ENCODE data around the gene AFAP1L2. TPM values are rescaled to one million over a fixed set of nuclear protein-coding genes. Genes with fewer than 3 reads are reported as not detected.

The AFAP1L2 gene
- total RNA-seq, 5 donors from 2014 or later (not counting 1 experiment from before 2014, with no cell fraction given) = 1.0 to 3.8 (median 2.1) TPM

DNA sequence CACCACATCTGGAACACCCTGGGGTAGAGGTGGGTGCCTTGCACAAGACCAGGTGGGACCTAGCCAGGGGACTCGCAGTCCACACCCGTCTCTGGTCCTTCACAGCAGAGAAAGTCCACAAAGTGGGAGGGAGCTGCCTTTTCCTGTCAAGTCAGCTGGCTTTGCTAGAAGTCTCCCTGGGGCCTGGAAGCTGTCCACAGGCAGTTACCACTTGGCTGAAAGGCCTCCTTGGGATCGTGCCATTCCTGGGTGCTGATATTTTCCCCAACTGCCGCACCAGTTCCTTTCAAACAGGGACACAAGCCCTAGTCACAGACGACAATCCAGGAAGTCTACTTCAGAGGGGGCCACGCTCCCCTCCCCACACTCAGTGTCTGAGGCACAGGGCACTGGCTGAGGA is 75.4 kb downstream of the AFAP1L2 start:
- WGBS (ENCODE audit: insufficient coverage) = 68% methylated on average over 6 of the region's 6 CpGs
- no peak for DNase-seq
- Mint-ChIP-seq H3K4me3 (no peak overlapping the region), H3K9me3 (no peaks in the 10 kb centered on the region), H3K27ac (no peak overlapping the region), H3K36me3 (no peaks in the 10 kb centered on the region), H3K27me3 (no peaks in the 10 kb centered on the region), H3K4me1 (no peaks in the 10 kb centered on the region)
- ATAC-seq (replicated peaks in 1 of 4) = no peak
- no peaks in the 10 kb centered on the region for H3K9me3 ChIP-seq
- H3K27ac ChIP-seq (ENCODE audit: low read length) = no peak overlapping the region
- ChIA-PET CTCF (no interaction called here), POLR2A (no interaction called here)
- H3K36me3 ChIP-seq (ENCODE audit: control insufficient read depth in 2 of 2, extremely low read depth in 1 of 2, insufficient read depth in 1 of 2, low read length in 1 of 2) = no peaks in the 10 kb centered on the region
- H3K4me1 ChIP-seq (ENCODE audit: control insufficient read depth in 1 of 2, extremely low read depth in 1 of 2, insufficient read depth in 2 of 2, low read length in 2 of 2) = no peaks in the 10 kb centered on the region
- H3K4me3 ChIP-seq (ENCODE audit: control insufficient read depth in 1 of 2, extremely low read depth in 1 of 2, low read length in 1 of 2) = no peak overlapping the region
- H3K27me3 ChIP-seq (replicated peaks in 1 of 2; ENCODE audit: control insufficient read depth in 2 of 2, extremely low read depth in 1 of 2, insufficient read depth in 2 of 2, low read length in 1 of 2) = peaks cover 0 to 10% of the 10 kb centered on the region in 2 experiments

- no peak for ATAC-seq (replicated peaks in 1 of 4)
- no peak overlapping the region for H3K27ac ChIP-seq (ENCODE audit: low read length)
- H3K4me1 Mint-ChIP-seq = no peaks in the 10 kb centered on the region
- no peak overlapping the region for H3K27ac Mint-ChIP-seq
- H3K27me3 ChIP-seq (replicated peaks in 1 of 2; ENCODE audit: control insufficient read depth in 2 of 2, extremely low read depth in 1 of 2, insufficient read depth in 2 of 2, low read length in 1 of 2) = peaks cover 0 to 10% of the 10 kb centered on the region in 2 experiments
- H3K4me1 ChIP-seq (ENCODE audit: control insufficient read depth in 1 of 2, extremely low read depth in 1 of 2, insufficient read depth in 2 of 2, low read length in 2 of 2) = no peaks in the 10 kb centered on the region
- CTCF ChIA-PET = no interaction called here
- 79% methylated on average over 3 of the region's 6 CpGs for WGBS (ENCODE audit: insufficient coverage)
- no peaks in the 10 kb centered on the region for H3K9me3 ChIP-seq
- no peaks in the 10 kb centered on the region for H3K36me3 Mint-ChIP-seq
- H3K4me3 ChIP-seq (ENCODE audit: control insufficient read depth in 1 of 2, extremely low read depth in 1 of 2, low read length in 1 of 2) = no peak overlapping the region
- no peaks in the 10 kb centered on the region for H3K27me3 Mint-ChIP-seq
- DNase-seq = no peak
- no peaks in the 10 kb centered on the region for H3K36me3 ChIP-seq (ENCODE audit: control insufficient read depth in 2 of 2, extremely low read depth in 1 of 2, insufficient read depth in 1 of 2, low read length in 1 of 2)
- H3K9me3 Mint-ChIP-seq = no peaks in the 10 kb centered on the region
- no peak overlapping the region for H3K4me3 Mint-ChIP-seq
- POLR2A ChIA-PET = no interaction called here
Observed at GRCh38 chr10:114328441-114328812, 75.9 kb downstream of the AFAP1L2 start.

GRCh38 chr10:114327537-114328440 is 76.5 kb downstream of the AFAP1L2 start:
- ATAC-seq (replicated peaks in 1 of 4) (no peak), DNase-seq (no peak)
- Mint-ChIP-seq H3K9me3 (no peaks in the 10 kb centered on the region), H3K27me3 (no peaks in the 10 kb centered on the region), H3K4me1 (no peaks in the 10 kb centered on the region), H3K27ac (no peak overlapping the region), H3K36me3 (no peaks in the 10 kb centered on the region), H3K4me3 (no peak overlapping the region)
- Histone ChIP-seq H3K4me3 (ENCODE audit: control insufficient read depth in 1 of 2, extremely low read depth in 1 of 2, low read length in 1 of 2) (no peak overlapping the region), H3K4me1 (ENCODE audit: control insufficient read depth in 1 of 2, extremely low read depth in 1 of 2, insufficient read depth in 2 of 2, low read length in 2 of 2) (no peaks in the 10 kb centered on the region), H3K9me3 (no peaks in the 10 kb centered on the region), H3K27ac (ENCODE audit: low read length) (no peak overlapping the region), H3K36me3 (ENCODE audit: control insufficient read depth in 2 of 2, extremely low read depth in 1 of 2, insufficient read depth in 1 of 2, low read length in 1 of 2) (no peaks in the 10 kb centered on the region), H3K27me3 (replicated peaks in 1 of 2; ENCODE audit: control insufficient read depth in 2 of 2, extremely low read depth in 1 of 2, insufficient read depth in 2 of 2, low read length in 1 of 2) (peaks cover 0 to 10% of the 10 kb centered on the region in 2 experiments)
- 92% methylated on average over 15 of the region's 15 CpGs for WGBS (ENCODE audit: insufficient coverage)
- CTCF ChIA-PET = no interaction called here
- POLR2A ChIA-PET = no interaction called here

- CTCF ChIA-PET = no interaction called here
- ATAC-seq (replicated peaks in 1 of 4) = no peak
- no peaks in the 10 kb centered on the region for H3K36me3 ChIP-seq (ENCODE audit: control insufficient read depth in 2 of 2, extremely low read depth in 1 of 2, insufficient read depth in 1 of 2, low read length in 1 of 2)
Observed at GRCh38 chr10:114326795-114327194, 77.5 kb downstream of the AFAP1L2 start.

DNA sequence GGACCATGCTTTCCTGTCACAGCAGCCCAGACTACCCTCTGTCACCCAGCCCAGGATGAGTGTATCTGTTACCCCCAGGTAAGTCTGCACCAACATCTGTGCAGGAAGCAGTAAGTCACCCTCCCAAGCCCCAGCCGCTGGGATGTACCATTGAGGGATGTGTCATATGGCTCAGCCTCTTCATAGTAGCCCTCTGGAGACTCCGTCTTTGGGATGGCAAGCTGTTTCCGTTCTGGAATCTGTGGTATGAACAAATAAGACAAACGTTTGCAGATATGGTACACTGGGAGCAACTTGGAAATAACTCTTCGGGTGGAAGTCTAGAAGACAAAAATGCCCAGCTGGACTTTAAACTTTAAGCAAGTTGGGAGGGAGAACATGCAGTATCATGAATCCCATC is 81.3 kb downstream of the AFAP1L2 start:
- Mint-ChIP-seq H3K9me3 (no peaks in the 10 kb centered on the region), H3K36me3 (no peaks in the 10 kb centered on the region), H3K27ac (no peak overlapping the region), H3K4me3 (no peak overlapping the region), H3K4me1 (no peaks in the 10 kb centered on the region), H3K27me3 (peaks cover 0 to 2% of the 10 kb centered on the region in 2 donors)
- Histone ChIP-seq H3K4me3 (ENCODE audit: control insufficient read depth in 1 of 2, extremely low read depth in 1 of 2, low read length in 1 of 2) (no peak overlapping the region), H3K27me3 (replicated peaks in 1 of 2; ENCODE audit: control insufficient read depth in 2 of 2, extremely low read depth in 1 of 2, insufficient read depth in 2 of 2, low read length in 1 of 2) (peaks cover 0 to 5% of the 10 kb centered on the region in 2 experiments), H3K4me1 (ENCODE audit: control insufficient read depth in 1 of 2, extremely low read depth in 1 of 2, insufficient read depth in 2 of 2, low read length in 2 of 2) (no peaks in the 10 kb centered on the region), H3K36me3 (ENCODE audit: control insufficient read depth in 2 of 2, extremely low read depth in 1 of 2, insufficient read depth in 1 of 2, low read length in 1 of 2) (no peaks in the 10 kb centered on the region), H3K9me3 (no peaks in the 10 kb centered on the region), H3K27ac (ENCODE audit: low read length) (no peak overlapping the region)
- ATAC-seq (replicated peaks in 1 of 4) (no peak), DNase-seq (no peak)
- ChIA-PET CTCF (no interaction called here), POLR2A (no interaction called here)
- WGBS (ENCODE audit: insufficient coverage) = 93% methylated on average over 4 of the region's 5 CpGs

More at GRCh38 chr10:114326795-114327194, 77.5 kb downstream of the AFAP1L2 start:
- Mint-ChIP-seq H3K27me3 (no peaks in the 10 kb centered on the region), H3K36me3 (no peaks in the 10 kb centered on the region), H3K4me1 (no peaks in the 10 kb centered on the region), H3K27ac (no peak overlapping the region), H3K9me3 (no peaks in the 10 kb centered on the region), H3K4me3 (no peak overlapping the region)
- no peak for DNase-seq
- Histone ChIP-seq H3K9me3 (no peaks in the 10 kb centered on the region), H3K27me3 (replicated peaks in 1 of 2; ENCODE audit: control insufficient read depth in 2 of 2, extremely low read depth in 1 of 2, insufficient read depth in 2 of 2, low read length in 1 of 2) (peaks cover 0 to 6% of the 10 kb centered on the region in 2 experiments), H3K4me3 (ENCODE audit: control insufficient read depth in 1 of 2, extremely low read depth in 1 of 2, low read length in 1 of 2) (no peak overlapping the region), H3K4me1 (ENCODE audit: control insufficient read depth in 1 of 2, extremely low read depth in 1 of 2, insufficient read depth in 2 of 2, low read length in 2 of 2) (no peaks in the 10 kb centered on the region), H3K27ac (ENCODE audit: low read length) (no peak overlapping the region)
- POLR2A ChIA-PET = no interaction called here
- no CpG with 5 or more reads among the region's 2 CpGs for WGBS (ENCODE audit: insufficient coverage)

- Mint-ChIP-seq H3K4me1 (no peaks in the 10 kb centered on the region), H3K9me3 (no peaks in the 10 kb centered on the region), H3K27me3 (peaks cover 0 to 2% of the 10 kb centered on the region in 2 donors), H3K36me3 (no peaks in the 10 kb centered on the region), H3K4me3 (no peak overlapping the region), H3K27ac (no peak overlapping the region)
- H3K4me3 ChIP-seq (ENCODE audit: control insufficient read depth in 1 of 2, extremely low read depth in 1 of 2, low read length in 1 of 2) = no peak overlapping the region
- POLR2A ChIA-PET = no interaction called here
- ATAC-seq (replicated peaks in 1 of 4) (no peak), DNase-seq (no peak)
- H3K36me3 ChIP-seq (ENCODE audit: control insufficient read depth in 2 of 2, extremely low read depth in 1 of 2, insufficient read depth in 1 of 2, low read length in 1 of 2) = no peaks in the 10 kb centered on the region
- peaks cover 0 to 5% of the 10 kb centered on the region in 2 experiments for H3K27me3 ChIP-seq (replicated peaks in 1 of 2; ENCODE audit: control insufficient read depth in 2 of 2, extremely low read depth in 1 of 2, insufficient read depth in 2 of 2, low read length in 1 of 2)
- no peaks in the 10 kb centered on the region for H3K4me1 ChIP-seq (ENCODE audit: control insufficient read depth in 1 of 2, extremely low read depth in 1 of 2, insufficient read depth in 2 of 2, low read length in 2 of 2)
- no peaks in the 10 kb centered on the region for H3K9me3 ChIP-seq
- CTCF ChIA-PET = no interaction called here
- 91% methylated on average over 5 of the region's 5 CpGs for WGBS (ENCODE audit: insufficient coverage)
- H3K27ac ChIP-seq (ENCODE audit: low read length) = no peak overlapping the region
Observed at GRCh38 chr10:114322344-114322743, 82.0 kb downstream of the AFAP1L2 start.

Measured in T-cell (primary cell).